HG02588 (cell line): ENCODE data around the gene HEXIM2.
"Not testable (repeated sequence)": the region's sequence is repeated elsewhere in the genome, so short reads cannot be mapped to it uniquely, and the experiment has no call there.

Experiments
- ATAC-seq: cut with Tn5 transposase; IDR thresholded peaks from one replicate; pipeline ENCODE4 v1.9.1; 2021; ENCODE audit warnings: mild to moderate bottlenecking, moderate library complexity; ENCODE audit not compliant: unreplicated experiment

The HEXIM2 gene, protein sequence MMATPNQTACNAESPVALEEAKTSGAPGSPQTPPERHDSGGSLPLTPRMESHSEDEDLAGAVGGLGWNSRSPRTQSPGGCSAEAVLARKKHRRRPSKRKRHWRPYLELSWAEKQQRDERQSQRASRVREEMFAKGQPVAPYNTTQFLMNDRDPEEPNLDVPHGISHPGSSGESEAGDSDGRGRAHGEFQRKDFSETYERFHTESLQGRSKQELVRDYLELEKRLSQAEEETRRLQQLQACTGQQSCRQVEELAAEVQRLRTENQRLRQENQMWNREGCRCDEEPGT

GRCh38 chr17:45161288-45162024 is at the start of gene HEXIM2:
Gene HEXIM2 (plus strand): TSS chr17:45161875. CDS start chr17:45162794, 919 bp downstream.
- ATAC-seq = peak; percentile 86

- no peak for ATAC-seq
These were observed 48.9 kb upstream of the HEXIM2 start for GRCh38 chr17:45112559-45113423.

GRCh38 chr17:45113424-45113754 is 48.3 kb upstream of the HEXIM2 start:
- no peak for ATAC-seq

GRCh38 chr17:45114117-45114932 is 47.4 kb upstream of the HEXIM2 start:
- no peak for ATAC-seq

DNA sequence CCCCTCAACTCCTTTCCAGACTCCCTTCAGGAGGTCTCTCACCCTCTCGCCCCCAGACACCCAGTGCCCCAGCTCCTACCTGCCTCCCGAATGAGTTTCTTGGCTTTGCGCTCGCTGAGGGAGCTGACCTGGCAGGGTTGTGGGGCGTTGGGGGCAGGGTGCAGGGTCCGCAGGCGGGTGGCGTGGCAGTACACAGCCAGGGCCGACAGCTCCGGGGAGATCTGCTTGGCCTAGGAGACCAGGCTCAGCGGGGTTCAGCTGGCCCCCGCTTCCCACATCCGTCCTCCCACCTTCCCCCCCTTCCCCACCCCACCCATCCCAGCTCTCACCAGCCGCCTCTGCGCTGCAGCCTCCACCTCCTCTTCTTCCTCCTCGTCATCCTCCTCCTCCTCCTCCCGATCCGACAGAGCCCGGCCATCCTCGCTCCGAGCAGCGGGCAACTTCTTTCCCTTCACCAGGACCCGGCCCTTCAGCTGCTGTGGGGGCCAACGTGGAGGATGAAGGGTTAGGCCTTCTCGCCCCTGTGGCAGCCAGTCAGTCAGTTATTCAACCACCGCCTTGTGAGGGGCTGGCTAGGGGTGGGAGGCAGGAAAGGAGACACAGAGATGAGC is 46.6 kb upstream of the HEXIM2 start:
- ATAC-seq = no peak

GRCh38 chr17:45115871-45116270 is 45.8 kb upstream of the HEXIM2 start:
- ATAC-seq = no peak

GRCh38 chr17:45116434-45117016 is 45.1 kb upstream of the HEXIM2 start:
- ATAC-seq = no peak

- ATAC-seq = no peak
These were observed 44.3 kb upstream of the HEXIM2 start for GRCh38 chr17:45117334-45117733.

DNA sequence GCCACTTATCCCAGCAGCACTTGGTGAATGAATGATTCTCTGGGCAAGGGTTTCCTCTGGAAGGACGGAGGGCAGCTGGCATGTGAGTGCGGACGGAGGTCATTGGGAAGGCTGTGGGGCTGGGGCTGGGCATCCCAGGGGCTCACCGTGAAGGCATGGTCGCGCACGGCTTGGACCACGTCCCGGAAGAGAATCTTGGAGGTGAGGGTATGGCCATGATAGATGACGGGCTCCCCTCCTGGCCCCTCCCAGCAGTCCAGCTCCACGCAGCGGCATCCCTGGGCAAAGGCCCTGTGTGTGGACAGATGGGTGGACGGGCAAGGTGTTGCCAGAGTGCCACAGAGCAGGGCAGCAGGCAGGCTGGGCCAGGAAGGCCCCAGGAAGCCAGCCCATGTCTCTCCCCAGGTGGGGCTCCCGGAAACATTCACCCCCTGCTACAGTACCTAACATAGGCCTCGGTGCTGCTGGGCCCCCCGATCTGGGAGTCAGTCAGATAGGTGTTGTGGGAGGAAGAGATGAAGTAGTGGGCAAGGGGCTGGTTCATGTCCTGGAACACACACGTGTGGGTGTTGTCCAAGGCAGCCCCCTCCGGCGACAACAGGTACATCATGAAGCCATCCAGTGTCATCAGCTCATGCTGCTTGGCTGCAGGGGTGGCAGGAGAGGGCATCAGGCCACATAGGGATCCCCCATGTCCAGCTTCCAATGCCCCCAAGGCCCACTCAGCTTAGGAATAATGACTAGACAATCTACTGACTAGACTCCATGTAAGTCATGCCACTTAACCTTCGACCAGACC is 43.6 kb upstream of the HEXIM2 start:
- no peak for ATAC-seq

- ATAC-seq = no peak
These were observed 43.0 kb upstream of the HEXIM2 start for GRCh38 chr17:45118691-45119090.

GRCh38 chr17:45119964-45120363 is 41.7 kb upstream of the HEXIM2 start:
- ATAC-seq = no peak

- ATAC-seq = no peak
These were observed 41.1 kb upstream of the HEXIM2 start for GRCh38 chr17:45120558-45120957.

DNA sequence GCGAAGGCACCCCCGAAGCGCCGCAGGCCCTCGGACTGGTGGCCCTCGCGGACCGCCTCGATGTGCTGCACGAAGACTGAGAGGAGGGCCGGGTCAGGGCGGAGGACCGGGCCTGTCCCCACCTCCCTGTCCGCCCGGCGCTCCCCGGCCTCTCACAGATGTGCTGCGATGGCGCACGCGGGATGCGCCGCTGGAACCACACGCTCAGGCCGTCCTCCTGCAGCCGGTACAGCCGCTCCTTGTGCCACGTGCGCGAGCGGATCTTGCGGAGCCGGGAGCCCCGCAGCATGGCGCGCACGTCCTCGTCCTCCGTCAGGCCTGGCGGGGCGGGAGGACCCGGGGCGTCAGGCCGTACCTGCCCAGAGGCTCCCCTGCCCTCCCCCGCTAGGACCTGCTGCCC is 40.6 kb upstream of the HEXIM2 start:
- no peak for ATAC-seq

- no peak for ATAC-seq
These were observed 38.5 kb upstream of the HEXIM2 start for GRCh38 chr17:45123076-45123770.

- no peak for ATAC-seq
These were observed 37.5 kb upstream of the HEXIM2 start for GRCh38 chr17:45123930-45124796.

DNA sequence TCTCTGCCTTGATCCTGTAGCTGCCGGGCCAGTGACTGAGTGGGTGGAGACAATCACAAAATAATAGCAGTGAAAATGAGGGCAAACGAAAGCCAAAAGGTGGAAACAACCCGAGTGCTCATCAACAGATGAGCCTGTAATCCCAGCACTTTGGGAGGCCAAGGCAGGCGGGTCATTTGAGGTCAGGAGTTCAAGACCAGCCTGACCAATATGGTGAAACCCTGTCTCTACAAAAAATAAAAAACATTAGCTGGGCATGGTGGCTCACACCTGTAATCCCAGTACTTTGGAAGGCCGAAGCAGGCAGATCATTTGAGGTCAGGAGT is 36.9 kb upstream of the HEXIM2 start:
- ATAC-seq = not testable (repeated sequence)

DNA sequence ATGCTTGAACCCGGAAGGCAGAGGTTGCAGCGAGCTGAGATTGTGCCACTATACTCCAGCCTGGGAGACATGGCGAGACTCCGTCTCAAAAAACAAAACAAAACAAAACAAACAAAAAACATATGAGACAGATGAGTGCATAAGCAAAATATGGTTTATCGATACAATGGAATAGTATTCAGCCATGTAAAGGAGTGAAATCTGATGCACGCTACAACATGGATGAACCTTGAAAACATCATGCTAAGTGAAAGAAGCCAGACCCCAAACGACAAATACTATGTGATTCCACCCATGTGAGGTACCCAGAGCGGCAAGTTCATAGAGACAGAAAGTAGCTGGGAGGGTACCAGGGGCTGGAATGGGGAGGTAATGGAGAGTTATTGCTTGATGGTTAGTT is 36.2 kb upstream of the HEXIM2 start:
- ATAC-seq = no peak

- no peak for ATAC-seq
These were observed 34.5 kb upstream of the HEXIM2 start for GRCh38 chr17:45127207-45127547.
